ENCODE results near the gene PFKFB1. TPM values are rescaled to one million over a fixed set of nuclear protein-coding genes. Genes with fewer than 3 reads are reported as not detected.

PFKFB1 gene
- total RNA-seq, 1 experiment from 2014 or later, result 0.36 TPM

DNA sequence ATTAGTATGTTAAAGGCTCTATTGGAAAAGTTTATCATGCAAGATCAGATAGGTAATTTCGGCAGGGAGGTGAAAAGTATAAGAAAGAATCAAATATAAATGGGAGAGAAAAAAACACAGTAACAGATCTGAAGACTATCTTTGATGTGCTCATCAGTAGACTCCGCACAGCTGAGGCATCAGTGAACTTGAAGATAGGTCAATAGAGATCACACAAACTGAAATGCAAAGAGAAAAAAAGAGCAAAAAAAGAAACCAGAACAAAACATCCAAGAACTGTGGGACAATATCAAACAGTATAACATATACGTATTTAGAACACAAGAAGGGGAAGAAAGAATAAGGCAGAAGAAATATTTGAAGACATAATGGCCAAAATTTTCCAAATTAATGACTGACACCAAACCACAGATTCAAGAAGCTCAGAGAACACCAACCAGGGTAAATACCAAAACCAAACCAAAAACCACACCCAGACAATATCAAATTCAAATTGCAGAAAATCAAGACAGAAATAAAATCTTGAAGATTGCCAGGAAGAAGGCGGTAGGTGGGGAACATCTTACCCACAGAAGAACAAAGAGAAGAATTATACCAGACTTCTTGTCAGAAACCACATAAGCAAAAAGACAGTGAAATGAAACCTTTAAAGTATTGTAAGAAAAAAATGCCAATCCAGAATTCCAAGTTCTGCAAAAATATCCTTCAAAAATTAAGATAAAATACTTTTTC, 29.1 kb downstream of the PFKFB1 start:
- H3K9me3 ChIP-seq (ENCODE audit: control insufficient read depth, insufficient read depth, low read depth, low read length), result no peaks in the 10 kb centered on the region
- ATAC-seq (no peak), DNase-seq (ENCODE audit: low read depth, low spot score) (no peak)
- no peaks in the 10 kb centered on the region for H3K27me3 ChIP-seq (ENCODE audit: control insufficient read depth, insufficient read depth, low read length)
- in situ Hi-C loops (cut with HindIII; ENCODE audit: low pct_unique_long_range_greater_than_20kb, low sequenced_read_pairs), result no loop called here
- CTCF ChIA-PET, result no interaction called here
- H3K4me3 ChIP-seq (ENCODE audit: low read depth in 2 of 2, low read length in 2 of 2), result no peak overlapping the region
- H3K27ac ChIP-seq (ENCODE audit: low read length), result no peak overlapping the region
- POLR2A ChIA-PET, result no interaction called here
- no peaks in the 10 kb centered on the region for H3K36me3 ChIP-seq (ENCODE audit: control insufficient read depth, insufficient read depth, low read length)
- BruUV-seq (replicated peaks), result no TSS peak
- H3K4me1 ChIP-seq (ENCODE audit: control insufficient read depth, insufficient read depth, low read length), result no peaks in the 10 kb centered on the region
- intact Hi-C loops (cut with micrococcal nuclease; ENCODE audit: unreplicated experiment), result no loop called here
- TF ChIP-seq POLR2AphosphoS5 (IDR thresholded peaks at IDR 0.05; ENCODE audit: low read depth, low read length) (no peak), CTCF (IDR thresholded peaks at IDR 0.05) (no peak), SIN3A (IDR thresholded peaks at IDR 0.05; ENCODE audit: borderline replicate concordance, insufficient read depth, low read depth, low read length) (no peak), TCF7L2 (IDR thresholded peaks at IDR 0.05; ENCODE audit: low read depth, low read length) (no peak)
- TF ChIP-seq, protein P1, sequence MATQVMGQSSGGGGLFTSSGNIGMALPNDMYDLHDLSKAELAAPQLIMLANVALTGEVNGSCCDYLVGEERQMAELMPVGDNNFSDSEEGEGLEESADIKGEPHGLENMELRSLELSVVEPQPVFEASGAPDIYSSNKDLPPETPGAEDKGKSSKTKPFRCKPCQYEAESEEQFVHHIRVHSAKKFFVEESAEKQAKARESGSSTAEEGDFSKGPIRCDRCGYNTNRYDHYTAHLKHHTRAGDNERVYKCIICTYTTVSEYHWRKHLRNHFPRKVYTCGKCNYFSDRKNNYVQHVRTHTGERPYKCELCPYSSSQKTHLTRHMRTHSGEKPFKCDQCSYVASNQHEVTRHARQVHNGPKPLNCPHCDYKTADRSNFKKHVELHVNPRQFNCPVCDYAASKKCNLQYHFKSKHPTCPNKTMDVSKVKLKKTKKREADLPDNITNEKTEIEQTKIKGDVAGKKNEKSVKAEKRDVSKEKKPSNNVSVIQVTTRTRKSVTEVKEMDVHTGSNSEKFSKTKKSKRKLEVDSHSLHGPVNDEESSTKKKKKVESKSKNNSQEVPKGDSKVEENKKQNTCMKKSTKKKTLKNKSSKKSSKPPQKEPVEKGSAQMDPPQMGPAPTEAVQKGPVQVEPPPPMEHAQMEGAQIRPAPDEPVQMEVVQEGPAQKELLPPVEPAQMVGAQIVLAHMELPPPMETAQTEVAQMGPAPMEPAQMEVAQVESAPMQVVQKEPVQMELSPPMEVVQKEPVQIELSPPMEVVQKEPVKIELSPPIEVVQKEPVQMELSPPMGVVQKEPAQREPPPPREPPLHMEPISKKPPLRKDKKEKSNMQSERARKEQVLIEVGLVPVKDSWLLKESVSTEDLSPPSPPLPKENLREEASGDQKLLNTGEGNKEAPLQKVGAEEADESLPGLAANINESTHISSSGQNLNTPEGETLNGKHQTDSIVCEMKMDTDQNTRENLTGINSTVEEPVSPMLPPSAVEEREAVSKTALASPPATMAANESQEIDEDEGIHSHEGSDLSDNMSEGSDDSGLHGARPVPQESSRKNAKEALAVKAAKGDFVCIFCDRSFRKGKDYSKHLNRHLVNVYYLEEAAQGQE (IDR thresholded peaks at IDR 0.05; ENCODE audit: insufficient read depth in 1 of 2, low read depth in 2 of 2, low read length in 1 of 2), result no peak

- DNase-seq (ENCODE audit: low read depth, low spot score) (no peak), ATAC-seq (no peak)
- Histone ChIP-seq H3K9me3 (ENCODE audit: control insufficient read depth, insufficient read depth, low read depth, low read length) (no peaks in the 10 kb centered on the region), H3K27me3 (ENCODE audit: control insufficient read depth, insufficient read depth, low read length) (no peaks in the 10 kb centered on the region), H3K4me3 (ENCODE audit: low read depth in 2 of 2, low read length in 2 of 2) (no peak overlapping the region), H3K36me3 (ENCODE audit: control insufficient read depth, insufficient read depth, low read length) (no peaks in the 10 kb centered on the region), H3K27ac (ENCODE audit: low read length) (no peak overlapping the region), H3K4me1 (ENCODE audit: control insufficient read depth, insufficient read depth, low read length) (no peaks in the 10 kb centered on the region)
- BruUV-seq (replicated peaks), result no TSS peak
- in situ Hi-C loops (cut with HindIII; ENCODE audit: low pct_unique_long_range_greater_than_20kb, low sequenced_read_pairs), result no loop called here
- intact Hi-C loops (cut with micrococcal nuclease; ENCODE audit: unreplicated experiment), result no loop called here
- TF ChIP-seq SIN3A (IDR thresholded peaks at IDR 0.05; ENCODE audit: borderline replicate concordance, insufficient read depth, low read depth, low read length) (no peak), CTCF (IDR thresholded peaks at IDR 0.05) (no peak), TCF7L2 (IDR thresholded peaks at IDR 0.05; ENCODE audit: low read depth, low read length) (no peak), POLR2AphosphoS5 (IDR thresholded peaks at IDR 0.05; ENCODE audit: low read depth, low read length) (no peak)
- TF ChIP-seq, protein P1 (IDR thresholded peaks at IDR 0.05; ENCODE audit: insufficient read depth in 1 of 2, low read depth in 2 of 2, low read length in 1 of 2), result no peak
- ChIA-PET POLR2A (no interaction called here), CTCF (no interaction called here)
Observed at GRCh38 chrX:54961750-54962149, 32.2 kb downstream of the PFKFB1 start.

Data from Panc1 (cell line).